ENCODE measurements around the gene MRPS18A. TPM values are rescaled to one million over a fixed set of nuclear protein-coding genes. Genes with fewer than 3 reads are reported as not detected.
A peak's percentile ranks its signal among the peaks of the same experiment; 100 is the strongest.

MRPS18A gene
- total and polyA plus RNA-seq, 2 of the 13 experiments (the other 11 are each of a cell fraction or from before 2014, with no cell fraction given), result 87.8 to 89.1 TPM

GRCh38 chr6:43715056-43715788 is 27.6 kb upstream of the MRPS18A start (continued):
- TF ChIP-seq ZNF639 (CRISPR knock-in tag; conservative IDR thresholded peaks at IDR 0.05) (no peak), MED8 (CRISPR knock-in tag; IDR thresholded peaks at IDR 0.05; ENCODE audit: insufficient replicate concordance) (no peak), ZNF768 (CRISPR knock-in tag; IDR thresholded peaks at IDR 0.05) (peak; percentile 21; the same call in 1 of the 2 replicates)

GRCh38 chr6:43714311-43715055 is 26.9 kb upstream of the MRPS18A start:
- Histone ChIP-seq H3K36me3 (replicated peaks in 1 of 2; ENCODE audit: control insufficient read depth in 1 of 2, insufficient read depth in 2 of 2, low read length in 2 of 2) (no peaks in the 10 kb centered on the region), H3K79me2 (ENCODE audit: insufficient read depth, low read length) (no peaks in the 10 kb centered on the region), H3K27ac (ENCODE audit: extremely low read length, insufficient read depth, low read length) (no peak overlapping the region), H4K20me1 (ENCODE audit: insufficient read depth, low read length) (no peaks in the 10 kb centered on the region), H3K9ac (ENCODE audit: insufficient read depth, low read depth, low read length) (no peak overlapping the region), H3K4me3 (replicated peaks in 1 of 3; ENCODE audit: insufficient read depth in 1 of 3, low read depth in 2 of 3, low read length in 3 of 3) (peak overlapping the region in 1 of 3 experiments; percentile 3; a peak in 1 of 6 replicates), H3K4me2 (ENCODE audit: low read depth, low read length) (peak overlapping the region; percentile 54; the same call in 1 of the 2 replicates), H3K27me3 (ENCODE audit: control insufficient read depth in 1 of 2, insufficient read depth in 2 of 2, low read length in 2 of 2) (peaks cover 4 to 22% of the 10 kb centered on the region in 2 experiments; a peak in 3 of 5 replicates), H2AFZ (ENCODE audit: low read length) (no peak overlapping the region), H3K9me3 (ENCODE audit: low read length) (no peaks in the 10 kb centered on the region), H3K4me1 (ENCODE audit: insufficient read depth, low read length) (peaks cover 60% of the 10 kb centered on the region)
- in situ Hi-C loops (cut with HindIII; ENCODE audit: extremely low pct_ligation_motif_present, low pct_unique_long_range_greater_than_20kb) (no loop called here), intact Hi-C loops (cut with micrococcal nuclease; ENCODE audit: unreplicated experiment) (no loop called here)
- DNase-seq (ENCODE audit: low spot score) (peak; percentile 54), FAIRE-seq (peak; percentile 83), ATAC-seq (peak; percentile 71)
- BruUV-seq (replicated peaks), result no TSS peak
- WGBS (ENCODE audit: low lambda C conversion rate), result 3% methylated on average over 9 of the region's 9 CpGs
- ChIA-PET CTCF (ENCODE audit: low intra/inter-chr PET ratio, low total read pairs) (no interaction called here), POLR2A (interaction anchor here (1.0 to 1.9 kb wide), 4 partner anchors 10 to 85 kb away, joined by 3 to 8 read pairs (median 5); partner anchors contain the start of genes GTPBP2 and VEGFA)
- TF ChIP-seq HMG20A (CRISPR knock-in tag; IDR thresholded peaks at IDR 0.05; ENCODE audit: borderline replicate concordance), result peak; percentile 69; the same call in 1 of the 2 replicates
- TF ChIP-seq SOX6 (IDR thresholded peaks at IDR 0.05), result no peak
- TF ChIP-seq SOX6 (CRISPR knock-in tag; IDR thresholded peaks at IDR 0.05), result peak; percentile 80
- TF ChIP-seq EEA1 (CRISPR knock-in tag; IDR thresholded peaks at IDR 0.05; ENCODE audit: borderline replicate concordance), result no peak
- no peak for TF ChIP-seq ZNF576 (CRISPR knock-in tag; IDR thresholded peaks at IDR 0.05)
- 0 out of 2 replicates have a peak, but pooled peaks have one; percentile 13 for TF ChIP-seq MAX (IDR thresholded peaks at IDR 0.05)
- TF ChIP-seq IRF1 (CRISPR knock-in tag; IDR thresholded peaks at IDR 0.05; ENCODE audit: low read depth), result no peak
- TF ChIP-seq ZBTB10 (CRISPR knock-in tag; IDR thresholded peaks at IDR 0.05; ENCODE audit: borderline replicate concordance), result 0 out of 2 replicates have a peak, but pooled peaks have one; percentile 49
- TF ChIP-seq CREB1 (IDR thresholded peaks at IDR 0.05), result no peak
- peak; percentile 44; the same call in 1 of the 2 replicates for TF ChIP-seq CREB1 (CRISPR knock-in tag; IDR thresholded peaks at IDR 0.05)

Measured in HepG2 (cell line).